H1 (cell line): ENCODE data around the gene ENTPD6. TPM values are rescaled to one million over a fixed set of nuclear protein-coding genes. Genes with fewer than 3 reads are reported as not detected.

Source experiments
- CTCF ChIA-PET: fragments of 300-600 bp; sonication (Branson Sonifier 250); formaldehyde crosslinking; loops from one replicate; lab custom pipeline; 2021; ENCODE audit not compliant: partially characterized antibody; lab: Charles Lee
- POLR2A ChIA-PET: fragments of 300-600 bp; sonication (Branson Sonifier 250); formaldehyde crosslinking; loops from one replicate; lab custom pipeline; 2021; ENCODE audit warnings: inconsistent platforms; ENCODE audit not compliant: partially characterized antibody; lab: Charles Lee
- DNase-seq, 2 experiments: peaks; one replicate each; pipeline versions ENCODE4 v3.0.0 to v3.0.0-alpha.2; 2010 to 2022; ENCODE audit warnings: low spot score in 2 of 2, low read depth in 1 of 2, mixed read lengths in 1 of 2
- FAIRE-seq: peaks from 2 replicates; lab custom pipeline; 2011; peaks lifted over from hg19 to GRCh38; lab: Jason Lieb, UNC
- H2AFZ ChIP-seq: 2 replicates; pipeline ENCODE4 v1.8.1; 2012; ENCODE audit warnings: low read length, inconsistent platforms
- H2AK5ac ChIP-seq: 2 replicates; pipeline ENCODE4 v1.6.1; 2013; ENCODE audit warnings: low read depth, low read length
- H2BK120ac ChIP-seq: replicated peaks from 2 replicates; pipeline ENCODE3; 2013; ENCODE audit warnings: low read depth, low read length, inconsistent platforms
- H2BK12ac ChIP-seq: 2 replicates; pipeline ENCODE4 v1.6.1; 2013; ENCODE audit warnings: low read depth, low read length
- H2BK15ac ChIP-seq: 2 replicates; pipeline ENCODE4 v1.6.1; 2013; ENCODE audit warnings: low read length
- H2BK20ac ChIP-seq: 2 replicates; pipeline ENCODE4 v1.6.1; 2013; ENCODE audit warnings: low read length
- H2BK5ac ChIP-seq: 2 replicates; pipeline ENCODE4 v1.6.1; 2013; ENCODE audit warnings: low read depth, low read length
- H3K14ac ChIP-seq: 2 replicates; pipeline ENCODE4 v1.6.1; 2013; ENCODE audit warnings: inconsistent platforms; ENCODE audit not compliant: insufficient read length
- H3K18ac ChIP-seq: 2 replicates; pipeline ENCODE4 v1.6.1; 2013; ENCODE audit warnings: low read length; ENCODE audit errors: extremely low read depth
- H3K23ac ChIP-seq: 2 replicates; pipeline ENCODE4 v1.6.1; 2013; ENCODE audit warnings: inconsistent platforms; ENCODE audit not compliant: insufficient read length
- H3K23me2 ChIP-seq: 2 replicates; pipeline ENCODE4 v1.6.1; 2013; ENCODE audit warnings: low read depth, low read length
- H3K27ac ChIP-seq: 2 replicates; pipeline ENCODE4 v1.6.1; 2011; ENCODE audit warnings: low read depth, low read length, inconsistent platforms
- H3K27me3 ChIP-seq, 4 experiments: replicated peaks in 1 of 4; 1 replicate in 1 of 4; 2 replicates in 3 of 4; pipeline versions ENCODE4 v1.6.1 to v1.8.1; 2011 to 2013; ENCODE audit warnings: low read length in 3 of 4, mild to moderate bottlenecking in 3 of 4, inconsistent platforms in 2 of 4, mixed read lengths in 2 of 4, moderate library complexity in 1 of 4; ENCODE audit not compliant: control insufficient read depth in 3 of 4, insufficient read depth in 3 of 4; ENCODE audit errors: extremely low read depth in 1 of 4
- H3K36me3 ChIP-seq, 4 experiments: 2 replicates each; pipeline versions ENCODE4 v1.6.1 to v1.8.1; 2011 to 2013; ENCODE audit warnings: mild to moderate bottlenecking in 4 of 4, low read length in 3 of 4, moderate library complexity in 2 of 4, control low read depth in 1 of 4, inconsistent platforms in 1 of 4; ENCODE audit not compliant: insufficient read depth in 4 of 4, control insufficient read depth in 2 of 4
- H3K4ac ChIP-seq: replicated peaks from 2 replicates; pipeline ENCODE3; 2013; ENCODE audit warnings: low read length, low read depth, mixed read lengths, inconsistent platforms; ENCODE audit not compliant: insufficient read length
- H3K4me1 ChIP-seq, 4 experiments: replicated peaks in 1 of 4; 1 replicate in 1 of 4; 2 replicates in 3 of 4; pipeline versions ENCODE4 v1.6.1 to v1.8.1; 2011 to 2013; ENCODE audit warnings: low read length in 3 of 4, inconsistent platforms in 2 of 4, mixed read lengths in 1 of 4; ENCODE audit not compliant: insufficient read depth in 4 of 4, control insufficient read depth in 3 of 4
- H3K4me2 ChIP-seq, 2 experiments: 2 replicates each; pipeline versions ENCODE4 v1.6.1 to v1.8.1; 2011 to 2013; ENCODE audit warnings: low read depth in 2 of 2, low read length in 2 of 2, control low read depth in 1 of 2, inconsistent platforms in 1 of 2, mild to moderate bottlenecking in 1 of 2; ENCODE audit not compliant: insufficient read depth in 1 of 2
- H3K4me3 ChIP-seq, 4 experiments: fragments of 200-600, 300-600 bp in 1 of 4; sonication (generic), shearing (Covaris generic), sonication (Bioruptor Twin) in 1 of 4; 2 replicates each; pipeline versions ENCODE4 v1.5.1 to v1.8.1; 2011 to 2016; ENCODE audit warnings: low read length in 4 of 4, low read depth in 3 of 4, control low read depth in 2 of 4, inconsistent platforms in 2 of 4, mild to moderate bottlenecking in 2 of 4, mixed read lengths in 1 of 4, moderate library complexity in 1 of 4; ENCODE audit not compliant: insufficient read depth in 2 of 4; ENCODE audit errors: extremely low read depth in 1 of 4
- H3K56ac ChIP-seq: replicated peaks from 2 replicates; pipeline ENCODE3; 2013; ENCODE audit warnings: low read depth, mild to moderate bottlenecking, mixed read lengths, low read length, inconsistent platforms; ENCODE audit not compliant: insufficient read length
- H3K79me1 ChIP-seq: 2 replicates; pipeline ENCODE4 v1.6.1; 2013; ENCODE audit warnings: low read depth, low read length, control low read depth
- H3K79me2 ChIP-seq, 2 experiments: 2 replicates each; pipeline versions ENCODE4 v1.6.1 to v1.8.1; 2012 to 2013; ENCODE audit warnings: low read length in 2 of 2, mild to moderate bottlenecking in 2 of 2, inconsistent platforms in 1 of 2; ENCODE audit not compliant: insufficient read depth in 2 of 2, control insufficient read depth in 1 of 2
- H3K9ac ChIP-seq, 4 experiments: replicated peaks in 1 of 4; 1 replicate in 1 of 4; 2 replicates in 3 of 4; pipeline versions ENCODE4 v1.6.1 to v1.8.1; 2011 to 2013; ENCODE audit warnings: low read depth in 3 of 4, low read length in 3 of 4, control low read depth in 2 of 4, mild to moderate bottlenecking in 2 of 4, moderate library complexity in 2 of 4, inconsistent platforms in 1 of 4; ENCODE audit errors: extremely low read depth in 1 of 4
- H3K9me3 ChIP-seq, 2 experiments: 2 replicates each; pipeline versions ENCODE4 v1.6.1 to v1.8.1; 2012 to 2013; ENCODE audit warnings: mild to moderate bottlenecking in 2 of 2, moderate library complexity in 2 of 2, control low read depth in 1 of 2, inconsistent platforms in 1 of 2, low read depth in 1 of 2, low read length in 1 of 2, mixed read lengths in 1 of 2; ENCODE audit not compliant: insufficient read depth in 2 of 2
- H4K20me1 ChIP-seq, 2 experiments: replicated peaks in 1 of 2; 2 replicates each; pipeline versions ENCODE3 to v1.8.1; 2011 to 2013; ENCODE audit warnings: inconsistent platforms in 2 of 2, low read length in 2 of 2, mild to moderate bottlenecking in 1 of 2; ENCODE audit not compliant: insufficient read depth in 2 of 2, control insufficient read depth in 1 of 2
- H4K5ac ChIP-seq: 2 replicates; pipeline ENCODE4 v1.6.1; 2013; ENCODE audit warnings: low read length, low read depth, mixed read lengths, inconsistent platforms; ENCODE audit not compliant: insufficient read length
- H4K8ac ChIP-seq: 2 replicates; pipeline ENCODE4 v1.8.0; 2013; ENCODE audit warnings: mild to moderate bottlenecking, moderate library complexity, low read length, inconsistent platforms; ENCODE audit not compliant: insufficient read depth; ENCODE audit errors: extremely low read depth
- H4K91ac ChIP-seq: replicated peaks from 2 replicates; pipeline ENCODE3; 2013; ENCODE audit warnings: low read length, mixed read lengths, inconsistent platforms; ENCODE audit not compliant: insufficient read length
- CEBPB ChIP-seq: IDR thresholded peaks from 2 replicates; pipeline ENCODE4 v1.6.1; 2012; ENCODE audit warnings: low read depth, low read length
- EZH2 ChIP-seq: fragments of 200-600 bp; sonication (generic); IDR thresholded peaks from 2 replicates; pipeline ENCODE4 v1.7.1; 2012; ENCODE audit warnings: low read depth, mild to moderate bottlenecking, moderate library complexity, low read length, inconsistent platforms; ENCODE audit not compliant: severe bottlenecking
- GTF2F1 ChIP-seq: IDR thresholded peaks from 2 replicates; pipeline ENCODE4 v1.6.1; 2012; ENCODE audit warnings: low read depth, low read length, improper control_type of control experiment, borderline replicate concordance
- KDM5A ChIP-seq: fragments of 200-600 bp; IDR thresholded peaks from 2 replicates; pipeline ENCODE4 v1.7.1; 2012; ENCODE audit warnings: mild to moderate bottlenecking, low read length, inconsistent platforms, mixed read lengths
- PHF8 ChIP-seq: fragments of 200-600 bp; sonication (generic); conservative IDR thresholded peaks from 2 replicates; pipeline ENCODE4 v1.7.1; 2012; ENCODE audit warnings: low read depth, mild to moderate bottlenecking, inconsistent platforms, low read length, moderate library complexity
- POU5F1 ChIP-seq: IDR thresholded peaks from 2 replicates; pipeline ENCODE4 v1.6.1; 2011; ENCODE audit warnings: low read depth, mild to moderate bottlenecking, low read length, moderate library complexity
- RFX5 ChIP-seq: IDR thresholded peaks from 2 replicates; pipeline ENCODE4 v1.6.1; 2011; ENCODE audit warnings: low read depth, low read length, improper control_type of control experiment, borderline replicate concordance
- RNF2 ChIP-seq: fragments of 200-900, 300-1000 bp; sonication (generic); IDR thresholded peaks from 2 replicates; pipeline ENCODE4 v1.7.1; 2016; ENCODE audit warnings: borderline replicate concordance, low read depth, mild to moderate bottlenecking, antibody characterized with exemption, low read length; ENCODE audit not compliant: poor library complexity, severe bottlenecking; ENCODE audit errors: missing control alignments
- SAP30 ChIP-seq: fragments of 300-600 bp; sonication (generic); IDR thresholded peaks from 2 replicates; pipeline ENCODE4 v1.7.1; 2012; ENCODE audit warnings: low read length, moderate library complexity, mild to moderate bottlenecking, inconsistent platforms; ENCODE audit not compliant: insufficient read depth, insufficient replicate concordance
- SP4 ChIP-seq: IDR thresholded peaks from 2 replicates; pipeline ENCODE4 v1.6.1; 2012; ENCODE audit warnings: low read length, inconsistent platforms
- SUZ12 ChIP-seq: fragments of 200-600 bp; sonication (generic); IDR thresholded peaks from 2 replicates; pipeline ENCODE4 v1.6.1; 2012; ENCODE audit warnings: mild to moderate bottlenecking, inconsistent platforms, low read length, moderate library complexity, mixed read lengths
- WGBS, 2 experiments: shearing (Covaris generic) in 1 of 2; methylation state at CpG; one replicate each; pipeline versions ENCODE4 v1.1.6 to v1.1.7; 2013 to 2015; ENCODE audit warnings: low lambda C conversion rate in 2 of 2, mixed read lengths in 2 of 2, inconsistent platforms in 1 of 2, low coverage in 1 of 2, missing lambda C conversion rate in 1 of 2; ENCODE audit not compliant: insufficient replicate concordance in 2 of 2, insufficient coverage in 1 of 2, insufficient read length in 1 of 2; ENCODE audit errors: extremely low coverage in 1 of 2, missing lambda C conversion rate in 1 of 2; 5-methylcytosine and 5-hydroxymethylcytosine counted together
- polyA plus RNA-seq, 7 experiments: library from polyadenylated mRNA; depleted of rRNA in 3 of 7; stranded (reverse) in 5 of 7; unstranded in 2 of 7; fragments of >200 nt in 5 of 7; fragments of 200-250 nt in 2 of 7; gene quantifications; 1 replicate in 5 of 7; 2 replicates in 1 of 7; 4 replicates in 1 of 7; pipeline versions ENCODE4 v1.2.1 to v1.2.3, GENCODE V29; 2011 to 2013; ENCODE audit warnings: missing spikeins in 2 of 7, mixed read lengths in 2 of 7
- total RNA-seq: library from RNA; stranded (reverse); fragmentation: NEBNext Ultra II Directional; extraction: Animal tissue kit (Norgen Biotek cat#: 25700); gene quantifications from 2 replicates; pipeline ENCODE4 v1.2.1, GENCODE V29; 2021

Gene ENTPD6
- total and polyA plus RNA-seq, 2 of the 8 experiments (the other 6 are each of a cell fraction or from before 2014, with no cell fraction given): 47.8 to 57.3 TPM

- no peaks in the 10 kb centered on the region for H3K4me1 ChIP-seq
- FAIRE-seq: no peak
- H2AK5ac ChIP-seq: no peak overlapping the region
- no peak overlapping the region for H3K23ac ChIP-seq
- POLR2A ChIA-PET: no interaction called here
- peaks cover 0 to 2% of the 10 kb centered on the region in 2 experiments for H4K20me1 ChIP-seq
- H4K5ac ChIP-seq: no peak overlapping the region
- no peak overlapping the region for H3K4me2 ChIP-seq
- no peak overlapping the region for H3K56ac ChIP-seq
- H4K91ac ChIP-seq: no peak overlapping the region
- no peaks in the 10 kb centered on the region for H3K23me2 ChIP-seq
- no peak overlapping the region for H3K18ac ChIP-seq
- 92% methylated on average over 21 of the region's 21 CpGs; no CpG with 5 or more reads in 1 of the 2 experiments for WGBS, 2 experiments
- no peak overlapping the region for H2BK12ac ChIP-seq
- no peak overlapping the region for H3K14ac ChIP-seq
- H3K9me3 ChIP-seq: no peaks in the 10 kb centered on the region
- no peak overlapping the region for H2BK15ac ChIP-seq
- no peak overlapping the region for H4K8ac ChIP-seq
- H3K79me1 ChIP-seq: no peaks in the 10 kb centered on the region
- H3K27ac ChIP-seq: no peak overlapping the region; the same call in 1 of the 2 replicates
- no peak overlapping the region for H3K4me3 ChIP-seq
- peaks cover 0 to 5% (median 2%) of the 10 kb centered on the region in 4 experiments; a peak in 3 of 8 replicates for H3K36me3 ChIP-seq
- H3K27me3 ChIP-seq: no peaks in the 10 kb centered on the region
- H2AFZ ChIP-seq: no peak overlapping the region
- H2BK5ac ChIP-seq: no peak overlapping the region
- no peak for DNase-seq
- H2BK120ac ChIP-seq: no peak overlapping the region
- H3K9ac ChIP-seq: no peak overlapping the region
- no peak overlapping the region for H2BK20ac ChIP-seq
- H3K79me2 ChIP-seq: no peaks in the 10 kb centered on the region
- no peak overlapping the region for H3K4ac ChIP-seq
- CTCF ChIA-PET: interaction anchor here (0.7 to 1.6 kb wide), 2 partner anchors 9 to 65 kb away, joined by 4 to 6 read pairs; no protein-coding TSS in a partner anchor
- TF ChIP-seq KDM5A: no peak
- TF ChIP-seq RFX5: no peak
- no peak for TF ChIP-seq GTF2F1
- no peak for TF ChIP-seq PHF8
- no peak for TF ChIP-seq RNF2
- no peak for TF ChIP-seq SUZ12
- TF ChIP-seq POU5F1: no peak
- TF ChIP-seq EZH2: no peak
- no peak for TF ChIP-seq SAP30
- TF ChIP-seq SP4: no peak
- no peak for TF ChIP-seq CEBPB
These were observed 18.3 kb downstream of the ENTPD6 start for GRCh38 chr20:25213566-25214425.
